ENCODE measurements around the gene SPEF1.
A peak's percentile ranks its signal among the peaks of the same experiment; 100 is the strongest.

SPEF1 gene

DNA sequence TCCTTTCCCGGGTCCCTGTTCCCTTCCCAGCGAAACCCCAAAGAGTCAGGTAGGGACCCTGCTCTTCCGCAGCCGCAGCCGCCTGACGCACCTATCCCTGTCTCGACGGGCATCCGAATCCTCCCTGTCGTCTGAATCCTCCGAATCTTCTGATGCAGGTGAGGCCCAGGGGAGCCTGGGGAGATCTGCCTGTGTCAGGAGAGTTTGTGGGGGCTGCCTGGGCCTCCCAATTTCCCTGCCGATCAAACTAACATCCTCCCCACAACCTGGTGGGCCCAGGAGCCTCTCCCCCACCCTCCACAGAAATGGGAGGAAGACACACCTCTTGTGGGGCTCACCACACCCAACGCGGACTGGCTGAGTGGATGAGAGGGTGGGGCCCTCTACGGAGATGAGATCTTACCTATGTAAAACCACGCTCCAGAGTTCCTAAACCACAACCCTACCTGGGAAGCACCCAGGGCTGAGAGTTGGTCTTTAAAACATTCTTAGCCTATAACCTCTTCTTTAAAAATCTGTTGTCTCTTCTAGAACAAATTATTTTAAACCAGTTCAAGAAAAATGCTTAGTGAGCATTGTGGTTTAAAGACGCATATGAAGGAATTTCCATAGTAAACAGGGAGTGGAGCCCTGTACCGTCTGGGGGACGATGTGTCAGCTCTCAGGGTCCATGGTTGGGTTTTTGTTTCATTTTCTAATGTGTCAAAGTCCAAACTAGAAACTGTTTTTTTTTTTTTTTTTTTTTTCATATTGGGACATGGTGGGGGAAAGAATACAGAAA, 16.5 kb upstream of the SPEF1 start:
- TF ChIP-seq, protein P1, sequence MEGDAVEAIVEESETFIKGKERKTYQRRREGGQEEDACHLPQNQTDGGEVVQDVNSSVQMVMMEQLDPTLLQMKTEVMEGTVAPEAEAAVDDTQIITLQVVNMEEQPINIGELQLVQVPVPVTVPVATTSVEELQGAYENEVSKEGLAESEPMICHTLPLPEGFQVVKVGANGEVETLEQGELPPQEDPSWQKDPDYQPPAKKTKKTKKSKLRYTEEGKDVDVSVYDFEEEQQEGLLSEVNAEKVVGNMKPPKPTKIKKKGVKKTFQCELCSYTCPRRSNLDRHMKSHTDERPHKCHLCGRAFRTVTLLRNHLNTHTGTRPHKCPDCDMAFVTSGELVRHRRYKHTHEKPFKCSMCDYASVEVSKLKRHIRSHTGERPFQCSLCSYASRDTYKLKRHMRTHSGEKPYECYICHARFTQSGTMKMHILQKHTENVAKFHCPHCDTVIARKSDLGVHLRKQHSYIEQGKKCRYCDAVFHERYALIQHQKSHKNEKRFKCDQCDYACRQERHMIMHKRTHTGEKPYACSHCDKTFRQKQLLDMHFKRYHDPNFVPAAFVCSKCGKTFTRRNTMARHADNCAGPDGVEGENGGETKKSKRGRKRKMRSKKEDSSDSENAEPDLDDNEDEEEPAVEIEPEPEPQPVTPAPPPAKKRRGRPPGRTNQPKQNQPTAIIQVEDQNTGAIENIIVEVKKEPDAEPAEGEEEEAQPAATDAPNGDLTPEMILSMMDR (conservative IDR thresholded peaks at IDR 0.05; ENCODE audit: low read depth, low read length) = no peak
- H3K4me1 ChIP-seq (ENCODE audit: low read depth, poor library complexity, severe bottlenecking) = peaks cover 18% of the 10 kb centered on the region
- no peaks in the 10 kb centered on the region for H3K36me3 ChIP-seq (ENCODE audit: insufficient read depth)
- peak overlapping the region; percentile 26; the same call in 1 of the 2 replicates for H2AFZ ChIP-seq (ENCODE audit: low read depth)
- peaks cover 7% of the 10 kb centered on the region; the same call in 1 of the 2 replicates for H3K79me2 ChIP-seq (ENCODE audit: insufficient read depth, low read depth)
- H3K4me3 ChIP-seq (IDR thresholded peaks at IDR 0.05; ENCODE audit: insufficient read depth, low read depth, low read length) = no peak overlapping the region
- peak overlapping the region; percentile 38 for H3K27ac ChIP-seq
- H4K20me1 ChIP-seq (ENCODE audit: insufficient read depth) = no peaks in the 10 kb centered on the region
- H3K27me3 ChIP-seq (ENCODE audit: insufficient read depth, low read depth) = no peaks in the 10 kb centered on the region
- peak overlapping the region; percentile 95 for H3K4me2 ChIP-seq
- H3K9ac ChIP-seq = peak overlapping the region; percentile 53; the same call in 1 of the 2 replicates

DNA sequence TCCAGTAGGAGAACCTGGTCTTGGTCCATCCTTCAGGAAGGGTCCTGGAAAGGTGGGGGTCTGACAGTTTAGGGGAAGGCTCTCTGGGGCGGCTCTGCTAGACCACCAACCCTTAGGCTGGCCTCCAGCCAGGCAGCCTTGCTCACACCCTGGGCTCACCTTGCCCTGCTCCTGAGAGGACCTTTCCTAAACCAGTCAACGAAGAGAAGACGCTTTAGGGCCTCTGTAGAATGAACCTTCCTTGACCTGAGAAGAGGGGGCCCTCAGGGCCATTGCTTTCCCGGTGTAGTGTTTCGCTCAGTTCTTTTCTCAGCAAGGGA, 15.9 kb upstream of the SPEF1 start:
- H3K27me3 ChIP-seq (ENCODE audit: insufficient read depth, low read depth) = no peaks in the 10 kb centered on the region

DNA sequence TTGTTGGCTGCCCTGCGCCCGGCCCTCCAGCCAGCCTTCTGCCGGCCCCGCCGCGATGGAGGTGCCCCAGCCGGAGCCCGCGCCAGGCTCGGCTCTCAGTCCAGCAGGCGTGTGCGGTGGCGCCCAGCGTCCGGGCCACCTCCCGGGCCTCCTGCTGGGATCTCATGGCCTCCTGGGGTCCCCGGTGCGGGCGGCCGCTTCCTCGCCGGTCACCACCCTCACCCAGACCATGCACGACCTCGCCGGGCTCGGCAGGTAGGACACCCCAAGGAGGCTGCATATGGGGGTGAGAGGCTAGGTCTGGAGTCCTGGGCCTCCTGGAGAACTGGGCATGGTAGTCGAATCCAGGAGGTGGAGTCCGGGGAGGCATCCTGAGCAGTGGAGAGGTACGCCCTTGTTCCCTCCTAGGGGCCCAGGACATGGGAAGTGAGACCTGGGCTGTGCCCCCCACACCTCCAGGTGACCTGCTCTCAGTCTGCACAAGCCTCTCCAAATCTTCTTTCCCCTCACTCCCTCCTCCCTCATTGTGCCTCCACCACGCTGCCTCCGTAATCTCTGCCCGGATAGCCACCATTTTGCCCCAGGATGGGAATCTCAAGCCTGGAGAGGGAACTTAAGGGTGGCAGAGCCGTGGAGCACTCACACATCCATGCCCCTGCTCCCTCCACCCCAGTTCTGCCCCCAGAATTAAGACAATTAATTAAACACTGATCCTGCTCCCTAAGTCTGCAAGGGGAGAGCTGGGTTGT, 15.4 kb upstream of the SPEF1 start:
- TF ChIP-seq, protein P1 (conservative IDR thresholded peaks at IDR 0.05; ENCODE audit: low read depth, low read length) = no peak
- Histone ChIP-seq H4K20me1 (ENCODE audit: insufficient read depth) (no peaks in the 10 kb centered on the region), H3K4me3 (IDR thresholded peaks at IDR 0.05; ENCODE audit: insufficient read depth, low read depth, low read length) (no peak overlapping the region), H3K9ac (peak overlapping the region; percentile 53; the same call in 1 of the 2 replicates), H3K4me2 (peak overlapping the region; percentile 95), H2AFZ (ENCODE audit: low read depth) (0 out of 2 replicates have a peak overlapping the region, but pooled peaks have one; percentile 10), H3K36me3 (ENCODE audit: insufficient read depth) (no peaks in the 10 kb centered on the region), H3K27ac (peak overlapping the region; percentile 38; the same call in 1 of the 2 replicates), H3K79me2 (ENCODE audit: insufficient read depth, low read depth) (peaks cover 7% of the 10 kb centered on the region; the same call in 1 of the 2 replicates), H3K27me3 (ENCODE audit: insufficient read depth, low read depth) (no peaks in the 10 kb centered on the region), H3K4me1 (ENCODE audit: low read depth, poor library complexity, severe bottlenecking) (peaks cover 18% of the 10 kb centered on the region)

More for the DNA sequence above, 15.9 kb upstream of the SPEF1 start:
- H3K4me3 ChIP-seq (IDR thresholded peaks at IDR 0.05; ENCODE audit: insufficient read depth, low read depth, low read length) = no peak overlapping the region
- H3K9ac ChIP-seq = peak overlapping the region; percentile 53; the same call in 1 of the 2 replicates
- TF ChIP-seq, protein P1 (conservative IDR thresholded peaks at IDR 0.05; ENCODE audit: low read depth, low read length) = no peak
- H3K79me2 ChIP-seq (ENCODE audit: insufficient read depth, low read depth) = peaks cover 7% of the 10 kb centered on the region; the same call in 1 of the 2 replicates
- peaks cover 18% of the 10 kb centered on the region for H3K4me1 ChIP-seq (ENCODE audit: low read depth, poor library complexity, severe bottlenecking)
- no peak overlapping the region for H2AFZ ChIP-seq (ENCODE audit: low read depth)
- H3K36me3 ChIP-seq (ENCODE audit: insufficient read depth) = no peaks in the 10 kb centered on the region
- peak overlapping the region; percentile 95 for H3K4me2 ChIP-seq
- H3K27ac ChIP-seq = peak overlapping the region; percentile 38
- H4K20me1 ChIP-seq (ENCODE audit: insufficient read depth) = no peaks in the 10 kb centered on the region

DNA sequence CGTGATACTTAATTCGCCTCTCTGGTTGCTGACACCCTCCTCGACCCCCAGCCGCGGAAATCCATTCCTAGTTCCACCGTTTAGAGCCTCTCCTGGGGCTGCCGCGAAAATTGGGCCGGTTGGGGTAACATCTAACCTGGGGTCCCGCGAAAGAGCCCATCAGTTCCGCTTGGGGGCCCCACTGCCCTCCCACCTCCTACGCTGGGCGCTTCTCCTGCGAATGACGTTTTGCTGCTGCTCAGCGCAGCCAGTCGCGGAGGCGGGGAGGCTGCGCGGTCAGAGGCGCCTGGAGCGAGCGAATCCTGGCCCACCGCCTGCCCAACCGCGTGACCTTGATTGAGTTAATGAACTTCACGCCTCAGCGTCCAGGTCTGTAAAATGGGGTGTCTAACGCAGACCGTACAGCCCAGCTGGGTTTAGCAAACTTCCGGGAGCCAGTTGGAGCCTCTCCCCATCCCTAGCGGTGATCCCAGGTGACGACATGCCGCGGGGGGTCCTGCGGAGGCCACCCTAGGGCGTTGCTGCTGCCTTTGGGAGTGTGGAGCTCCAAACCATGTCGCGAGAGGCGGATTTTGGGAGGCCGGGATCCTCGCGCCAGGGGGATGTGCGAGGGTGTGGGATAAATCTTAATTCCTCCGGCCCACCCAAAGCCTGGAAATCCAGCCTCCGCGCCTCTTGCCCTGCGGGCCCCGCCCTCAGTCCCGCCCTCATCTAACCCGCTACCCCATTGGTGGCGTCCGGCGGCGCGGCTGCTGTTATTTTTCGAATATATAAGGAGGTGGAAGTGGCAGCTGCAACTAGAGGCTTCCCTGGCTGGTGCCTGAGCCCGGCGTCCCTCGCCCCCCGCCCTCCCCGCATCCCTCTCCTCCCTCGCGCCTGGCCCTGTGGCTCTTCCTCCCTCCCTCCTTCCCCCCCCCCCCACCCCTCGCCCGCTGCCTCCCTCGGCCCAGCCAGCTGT, 14.5 kb upstream of the SPEF1 start, which contains the start of gene CDC25B:
Gene CDC25B (plus strand): TSS at position 800 of the 958 bp plus-strand sequence. CDS start 222 bp downstream, outside the sequence.
- no peaks in the 10 kb centered on the region for H3K27me3 ChIP-seq (ENCODE audit: insufficient read depth, low read depth)
- peaks cover 7% of the 10 kb centered on the region; the same call in 1 of the 2 replicates for H3K79me2 ChIP-seq (ENCODE audit: insufficient read depth, low read depth)
- H2AFZ ChIP-seq (ENCODE audit: low read depth) = peak within 1 kb of the TSS; percentile 79
- peak within 1 kb of the TSS; percentile 71 for H3K9ac ChIP-seq
- no peaks in the 10 kb centered on the region for H4K20me1 ChIP-seq (ENCODE audit: insufficient read depth)
- H3K27ac ChIP-seq = peak within 1 kb of the TSS; percentile 59
- peaks cover 18% of the 10 kb centered on the region for H3K4me1 ChIP-seq (ENCODE audit: low read depth, poor library complexity, severe bottlenecking)
- H3K4me2 ChIP-seq = peak within 1 kb of the TSS; percentile 95
- no peak within 1 kb of the TSS for H3K4me3 ChIP-seq (IDR thresholded peaks at IDR 0.05; ENCODE audit: insufficient read depth, low read depth, low read length)
- no peaks in the 10 kb centered on the region for H3K36me3 ChIP-seq (ENCODE audit: insufficient read depth)
- TF ChIP-seq, protein P1 (conservative IDR thresholded peaks at IDR 0.05; ENCODE audit: low read depth, low read length) = peak; percentile 28; the same call in 1 of the 2 replicates
